Spinal cord (tissue), 10 donors: Measurements from ENCODE around the gene ITGB3. TPM values are rescaled to one million over a fixed set of nuclear protein-coding genes. Genes with fewer than 3 reads are reported as not detected.

Experiments used
- DNase-seq, 6 donors: peaks; one replicate each; pipeline versions ENCODE4 v3.0.0 to v3.0.0-alpha.2; 2013 to 2015; ENCODE audit warnings: low spot score in 6 of 6, low read depth in 4 of 6
- H3K27ac ChIP-seq: one replicate; pipeline ENCODE4 v1.5.1; 2013; ENCODE audit warnings: low read depth, low read length, control low read depth
- H3K27me3 ChIP-seq: one replicate; pipeline ENCODE4 v1.6.1; 2013; ENCODE audit warnings: low read length; ENCODE audit not compliant: control insufficient read depth, insufficient read depth
- H3K36me3 ChIP-seq: one replicate; pipeline ENCODE4 v1.6.1; 2013; ENCODE audit warnings: low read length; ENCODE audit not compliant: control insufficient read depth, insufficient read depth
- H3K4me1 ChIP-seq: one replicate; pipeline ENCODE4 v1.6.1; 2013; ENCODE audit warnings: low read length; ENCODE audit not compliant: control insufficient read depth, insufficient read depth
- H3K4me3 ChIP-seq: one replicate; pipeline ENCODE4 v1.5.1; 2013; ENCODE audit warnings: low read depth, low read length, control low read depth
- H3K9me3 ChIP-seq: one replicate; pipeline ENCODE4 v1.6.1; 2013; ENCODE audit warnings: low read length; ENCODE audit not compliant: control insufficient read depth, insufficient read depth
- WGBS: methylation state at CpG from one replicate; pipeline ENCODE4 v1.1.5; 2013; ENCODE audit warnings: missing lambda C conversion rate; ENCODE audit not compliant: insufficient coverage; 5-methylcytosine and 5-hydroxymethylcytosine counted together
- polyA plus RNA-seq, 2 donors: library from polyadenylated mRNA; unstranded; fragments of 120-200 nt; gene quantifications; one replicate each; pipeline ENCODE4 v1.2.1, GENCODE V29; 2013; ENCODE audit not compliant: insufficient read length in 2 of 2
- total RNA-seq, 2 donors: library from RNA; depleted of rRNA in 1 of 2; stranded (reverse); fragments of 120-200 nt in 1 of 2; fragments of >200 nt in 1 of 2; gene quantifications; one replicate each; pipeline versions ENCODE4 v1.2.3 to v1.2.4, GENCODE V29; 2013 to 2014
- donor health status: healthy.

ITGB3 gene
- total and polyA plus RNA-seq, 4 donors = 2.6 to 7.5 (median 3.6) TPM

- WGBS = 91% methylated on average over 9 of the region's 10 CpGs
- Histone ChIP-seq H3K27me3 (peaks cover 2% of the 10 kb centered on the region), H3K4me3 (no peak overlapping the region), H3K27ac (no peak overlapping the region), H3K9me3 (no peaks in the 10 kb centered on the region), H3K36me3 (no peaks in the 10 kb centered on the region), H3K4me1 (no peaks in the 10 kb centered on the region)
- DNase-seq = no peak
These were observed 22.8 kb upstream of the ITGB3 start for GRCh38 chr17:47230864-47231263.

- Histone ChIP-seq H3K27me3 (peaks cover 2% of the 10 kb centered on the region), H3K27ac (no peak overlapping the region), H3K4me3 (no peak overlapping the region), H3K9me3 (no peaks in the 10 kb centered on the region), H3K36me3 (no peaks in the 10 kb centered on the region), H3K4me1 (no peaks in the 10 kb centered on the region)
- DNase-seq = no peak
- WGBS = 81% methylated on average over 2 of the region's 3 CpGs
These were observed 22.3 kb upstream of the ITGB3 start for GRCh38 chr17:47231334-47231733.

GRCh38 chr17:47231866-47232265 lies 21.8 kb upstream of the ITGB3 start:
- DNase-seq = no peak
- WGBS = 86% methylated on average over 3 of the region's 3 CpGs

GRCh38 chr17:47232465-47232864 lies 21.2 kb upstream of the ITGB3 start:
- WGBS = 80% methylated on average over 1 of the region's 2 CpGs

More at GRCh38 chr17:47231866-47232265, 21.8 kb upstream of the ITGB3 start:
- no peak overlapping the region for H3K4me3 ChIP-seq
- H3K4me1 ChIP-seq = no peaks in the 10 kb centered on the region
- peaks cover 2% of the 10 kb centered on the region for H3K27me3 ChIP-seq
- no peaks in the 10 kb centered on the region for H3K9me3 ChIP-seq
- no peaks in the 10 kb centered on the region for H3K36me3 ChIP-seq
- H3K27ac ChIP-seq = no peak overlapping the region

GRCh38 chr17:47235506-47235905 lies 18.1 kb upstream of the ITGB3 start:
- Histone ChIP-seq H3K4me1 (peaks cover 8% of the 10 kb centered on the region), H3K27me3 (peaks cover under 1% of the 10 kb centered on the region), H3K4me3 (no peak overlapping the region), H3K9me3 (no peaks in the 10 kb centered on the region), H3K27ac (no peak overlapping the region), H3K36me3 (no peaks in the 10 kb centered on the region)
- DNase-seq = no peak
- 92% methylated on average over 3 of the region's 3 CpGs for WGBS

More at GRCh38 chr17:47232465-47232864, 21.2 kb upstream of the ITGB3 start:
- no peak for DNase-seq
- peaks cover 2% of the 10 kb centered on the region for H3K27me3 ChIP-seq
- H3K9me3 ChIP-seq = no peaks in the 10 kb centered on the region
- H3K4me1 ChIP-seq = no peaks in the 10 kb centered on the region
- no peaks in the 10 kb centered on the region for H3K36me3 ChIP-seq
- H3K4me3 ChIP-seq = no peak overlapping the region
- H3K27ac ChIP-seq = no peak overlapping the region

GRCh38 chr17:47235923-47236322 lies 17.7 kb upstream of the ITGB3 start:
- Histone ChIP-seq H3K4me3 (no peak overlapping the region), H3K9me3 (no peaks in the 10 kb centered on the region), H3K4me1 (peaks cover 8% of the 10 kb centered on the region), H3K27me3 (no peaks in the 10 kb centered on the region), H3K27ac (no peak overlapping the region), H3K36me3 (no peaks in the 10 kb centered on the region)
- 100% methylated on average over 1 of the region's 2 CpGs for WGBS
- DNase-seq = no peak

GRCh38 chr17:47237841-47238240 lies 15.8 kb upstream of the ITGB3 start:
- 100% methylated on average over 4 of the region's 7 CpGs for WGBS

GRCh38 chr17:47238321-47239010 lies 15.2 kb upstream of the ITGB3 start:
- no peak for DNase-seq
- Histone ChIP-seq H3K9me3 (no peaks in the 10 kb centered on the region), H3K36me3 (no peaks in the 10 kb centered on the region), H3K27ac (no peak overlapping the region), H3K4me1 (peaks cover 8% of the 10 kb centered on the region), H3K4me3 (no peak overlapping the region), H3K27me3 (no peaks in the 10 kb centered on the region)
- WGBS = 88% methylated on average over 16 of the region's 29 CpGs

More at GRCh38 chr17:47237841-47238240, 15.8 kb upstream of the ITGB3 start:
- Histone ChIP-seq H3K36me3 (no peaks in the 10 kb centered on the region), H3K27ac (no peak overlapping the region), H3K27me3 (no peaks in the 10 kb centered on the region), H3K4me1 (peaks cover 8% of the 10 kb centered on the region), H3K9me3 (no peaks in the 10 kb centered on the region), H3K4me3 (no peak overlapping the region)
- no peak for DNase-seq

- 70% methylated on average over 7 of the region's 7 CpGs for WGBS
- peaks cover 8% of the 10 kb centered on the region for H3K4me1 ChIP-seq
- H3K4me3 ChIP-seq = no peak overlapping the region
- H3K36me3 ChIP-seq = no peaks in the 10 kb centered on the region
- DNase-seq = no peak
- no peaks in the 10 kb centered on the region for H3K9me3 ChIP-seq
- peak overlapping the region; percentile 70 for H3K27ac ChIP-seq
- H3K27me3 ChIP-seq = no peaks in the 10 kb centered on the region
These were observed 14.0 kb upstream of the ITGB3 start for GRCh38 chr17:47239619-47239966.

GRCh38 chr17:47239967-47240651 lies 13.5 kb upstream of the ITGB3 start:
- Histone ChIP-seq H3K4me3 (no peak overlapping the region), H3K36me3 (no peaks in the 10 kb centered on the region), H3K27me3 (no peaks in the 10 kb centered on the region), H3K27ac (peak overlapping the region; percentile 70), H3K4me1 (peaks cover 8% of the 10 kb centered on the region), H3K9me3 (no peaks in the 10 kb centered on the region)
- WGBS = 29% methylated on average over 1 of the region's 3 CpGs
- DNase-seq = peak in 4 of 6 donors; percentile 31 to 75 (median 48)
